ENCODE results near the gene SYF2. TPM values are rescaled to one million over a fixed set of nuclear protein-coding genes. Genes with fewer than 3 reads are reported as not detected.

Gene SYF2
- total and polyA plus RNA-seq, 9 donors, result 38.2 to 141 (median 72.2) TPM

DNA sequence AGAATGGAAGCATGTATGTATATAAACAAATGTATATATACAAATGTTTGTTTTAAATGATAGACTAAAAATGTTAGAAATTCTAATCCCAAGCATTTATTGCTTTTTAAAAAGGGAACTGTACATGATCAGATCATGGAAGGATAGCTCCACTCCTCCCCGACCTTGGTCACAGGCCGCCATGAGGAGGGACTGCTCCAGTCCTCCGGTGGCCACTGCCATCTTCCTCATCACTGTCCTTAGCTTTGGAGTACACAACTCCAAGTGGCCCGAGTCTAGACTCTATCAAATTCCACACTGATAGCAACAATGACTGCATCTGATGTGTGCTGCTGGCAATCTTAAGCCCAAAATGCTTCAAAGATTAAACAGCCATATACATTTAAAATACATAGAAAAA lies 9.7 kb downstream of the SYF2 start:
- 85 to 89% (median 88%) methylated on average over 4 of the region's 4 CpGs for WGBS, 3 donors
- Histone ChIP-seq H3K4me1 (ENCODE audit: insufficient read depth) (no peaks in the 10 kb centered on the region), H3K27ac (no peak overlapping the region), H3K27me3 (no peaks in the 10 kb centered on the region), H3K36me3 (no peaks in the 10 kb centered on the region), H3K4me3 (no peak overlapping the region), H3K9me3 (no peaks in the 10 kb centered on the region)
- no peak for DNase-seq
- intact Hi-C loops (cut with DNase I), result no loop called here
- TF ChIP-seq, protein P1, sequence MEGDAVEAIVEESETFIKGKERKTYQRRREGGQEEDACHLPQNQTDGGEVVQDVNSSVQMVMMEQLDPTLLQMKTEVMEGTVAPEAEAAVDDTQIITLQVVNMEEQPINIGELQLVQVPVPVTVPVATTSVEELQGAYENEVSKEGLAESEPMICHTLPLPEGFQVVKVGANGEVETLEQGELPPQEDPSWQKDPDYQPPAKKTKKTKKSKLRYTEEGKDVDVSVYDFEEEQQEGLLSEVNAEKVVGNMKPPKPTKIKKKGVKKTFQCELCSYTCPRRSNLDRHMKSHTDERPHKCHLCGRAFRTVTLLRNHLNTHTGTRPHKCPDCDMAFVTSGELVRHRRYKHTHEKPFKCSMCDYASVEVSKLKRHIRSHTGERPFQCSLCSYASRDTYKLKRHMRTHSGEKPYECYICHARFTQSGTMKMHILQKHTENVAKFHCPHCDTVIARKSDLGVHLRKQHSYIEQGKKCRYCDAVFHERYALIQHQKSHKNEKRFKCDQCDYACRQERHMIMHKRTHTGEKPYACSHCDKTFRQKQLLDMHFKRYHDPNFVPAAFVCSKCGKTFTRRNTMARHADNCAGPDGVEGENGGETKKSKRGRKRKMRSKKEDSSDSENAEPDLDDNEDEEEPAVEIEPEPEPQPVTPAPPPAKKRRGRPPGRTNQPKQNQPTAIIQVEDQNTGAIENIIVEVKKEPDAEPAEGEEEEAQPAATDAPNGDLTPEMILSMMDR (IDR thresholded peaks at IDR 0.05), result no peak
- TF ChIP-seq POLR2A (IDR thresholded peaks at IDR 0.05), result no peak
- no peak for TF ChIP-seq EP300 (IDR thresholded peaks at IDR 0.05)

DNA sequence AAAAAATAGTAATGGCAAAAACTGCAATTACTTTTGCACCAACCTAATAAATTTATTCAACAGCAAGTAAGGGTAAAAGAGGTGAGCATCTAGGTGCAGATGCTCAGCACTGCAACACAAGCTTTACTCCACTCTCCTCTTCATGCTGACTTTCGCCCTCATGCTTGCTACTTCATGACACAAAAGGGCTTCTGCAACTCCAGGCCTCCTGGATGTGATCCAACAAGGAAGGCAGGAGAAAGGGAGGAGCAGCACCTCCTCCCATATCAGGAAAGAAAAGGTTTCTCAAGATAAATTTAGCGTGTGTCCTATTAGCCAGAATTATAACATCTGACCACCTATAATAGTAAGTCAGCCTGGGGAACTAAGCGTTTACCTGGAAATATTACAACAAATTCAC lies 11.6 kb downstream of the SYF2 start:
- 72 to 78% (median 73%) methylated on average over 3 of the region's 3 CpGs for WGBS, 3 donors
- intact Hi-C loops (cut with DNase I), result no loop called here
- no peak for TF ChIP-seq EP300 (IDR thresholded peaks at IDR 0.05)
- H3K27ac ChIP-seq, result no peak overlapping the region
- H3K36me3 ChIP-seq, result no peaks in the 10 kb centered on the region
- no peak for DNase-seq
- H3K9me3 ChIP-seq, result no peaks in the 10 kb centered on the region
- no peaks in the 10 kb centered on the region for H3K27me3 ChIP-seq
- no peaks in the 10 kb centered on the region for H3K4me1 ChIP-seq (ENCODE audit: insufficient read depth)
- no peak overlapping the region for H3K4me3 ChIP-seq

DNA sequence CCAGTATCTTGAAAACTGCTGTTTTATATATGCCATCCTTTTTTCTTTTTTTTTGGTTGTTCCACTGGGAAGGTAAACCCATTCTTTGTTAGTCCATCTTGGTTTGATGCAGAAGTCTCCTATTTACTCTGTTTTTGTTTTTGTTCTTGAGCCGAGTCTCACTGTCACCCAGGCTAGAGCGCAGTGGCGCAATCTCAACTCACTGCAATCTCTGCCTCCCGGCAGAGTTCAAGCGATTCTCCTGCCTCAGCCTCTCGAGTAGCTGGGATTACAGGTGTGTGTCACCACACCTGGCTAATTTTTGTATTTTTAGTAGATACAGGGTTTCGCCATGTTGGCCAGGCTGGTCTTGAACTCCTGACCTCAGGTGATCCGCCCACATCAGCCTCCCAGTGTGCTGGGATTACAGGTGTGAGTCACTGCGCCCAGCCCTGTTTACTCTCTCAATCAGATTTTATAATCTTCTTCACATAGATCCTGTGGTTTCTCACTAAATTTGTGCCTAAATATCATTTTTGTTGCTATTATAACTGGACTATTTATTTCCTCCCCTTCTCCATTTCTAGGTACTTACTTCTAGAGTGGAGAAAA lies 12.5 kb downstream of the SYF2 start:
- Histone ChIP-seq H3K36me3 (no peaks in the 10 kb centered on the region), H3K4me1 (ENCODE audit: insufficient read depth) (no peaks in the 10 kb centered on the region), H3K9me3 (no peaks in the 10 kb centered on the region), H3K27ac (no peak overlapping the region), H3K4me3 (no peak overlapping the region), H3K27me3 (no peaks in the 10 kb centered on the region)
- 90 to 95% (median 90%) methylated on average over 9 of the region's 9 CpGs for WGBS, 3 donors
- intact Hi-C loops (cut with DNase I), result no loop called here
- TF ChIP-seq, protein P1 (IDR thresholded peaks at IDR 0.05), result no peak
- no peak for TF ChIP-seq POLR2A (IDR thresholded peaks at IDR 0.05)
- TF ChIP-seq EP300 (IDR thresholded peaks at IDR 0.05), result no peak
- DNase-seq, result no peak

DNA sequence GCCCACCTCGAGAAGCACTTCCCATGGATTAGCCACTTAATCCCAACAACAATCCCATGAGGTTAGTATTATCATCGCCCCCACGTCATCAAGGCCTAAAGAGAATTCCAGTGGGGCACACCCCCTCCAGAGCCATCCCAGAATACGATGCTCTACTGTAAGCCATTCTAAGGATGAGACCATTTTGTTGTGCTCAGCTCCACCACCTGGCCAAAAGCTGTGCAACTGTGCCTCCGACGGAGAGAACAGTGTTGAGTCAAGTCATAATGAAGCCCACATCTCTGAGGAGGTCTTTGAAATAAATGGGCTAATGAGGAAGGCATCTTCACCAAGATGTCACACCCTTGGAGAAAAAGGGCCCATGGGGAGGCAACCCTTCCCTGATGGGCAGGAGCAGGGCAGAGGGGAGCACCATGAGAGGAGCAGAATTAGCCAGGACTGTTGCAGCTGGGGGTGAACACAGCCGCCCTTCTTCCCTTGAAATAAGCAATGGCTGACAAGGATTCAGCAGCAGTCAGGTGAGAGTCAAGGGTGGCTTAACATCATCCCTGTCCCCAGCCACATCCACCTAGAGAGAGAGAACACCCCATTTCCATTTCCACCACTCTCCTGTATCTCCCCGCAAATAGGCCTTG lies 14.6 kb downstream of the SYF2 start:
- TF ChIP-seq, protein P1 (IDR thresholded peaks at IDR 0.05), result no peak
- TF ChIP-seq POLR2A (IDR thresholded peaks at IDR 0.05) (no peak), EP300 (IDR thresholded peaks at IDR 0.05) (no peak)
- intact Hi-C loops (cut with DNase I), result no loop called here
- H3K27ac ChIP-seq, result no peak overlapping the region
- H3K27me3 ChIP-seq, result no peaks in the 10 kb centered on the region
- H3K4me3 ChIP-seq, result no peak overlapping the region
- no peak for DNase-seq
- H3K4me1 ChIP-seq (ENCODE audit: insufficient read depth), result no peaks in the 10 kb centered on the region
- 73 to 81% (median 74%) methylated on average over 8 of the region's 8 CpGs for WGBS, 3 donors
- no peaks in the 10 kb centered on the region for H3K9me3 ChIP-seq
- no peaks in the 10 kb centered on the region for H3K36me3 ChIP-seq

DNA sequence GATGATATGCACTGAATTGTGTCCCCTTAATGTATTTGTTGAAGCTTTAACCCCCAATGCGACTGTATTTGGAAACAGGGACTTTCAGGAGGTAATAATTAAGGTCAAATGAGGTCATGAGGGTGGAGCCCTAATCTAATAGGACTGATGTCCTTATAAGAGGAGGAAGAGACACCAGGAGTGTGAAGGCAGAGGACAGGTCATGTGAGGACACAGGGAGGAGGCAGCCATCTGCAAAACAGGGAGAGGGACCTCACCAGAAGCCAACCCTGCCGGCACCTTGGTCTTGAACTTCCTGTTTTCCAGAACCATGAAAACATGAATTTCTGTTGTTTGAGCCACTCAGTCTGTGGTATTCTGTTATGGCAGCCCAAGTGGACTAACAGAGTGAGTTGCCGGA lies 15.3 kb downstream of the SYF2 start:
- TF ChIP-seq, protein P1 (IDR thresholded peaks at IDR 0.05), result no peak
- TF ChIP-seq POLR2A (IDR thresholded peaks at IDR 0.05), result no peak
- no peak for TF ChIP-seq EP300 (IDR thresholded peaks at IDR 0.05)
- H3K9me3 ChIP-seq, result no peaks in the 10 kb centered on the region
- H3K27me3 ChIP-seq, result no peaks in the 10 kb centered on the region
- no peak overlapping the region for H3K4me3 ChIP-seq
- no peaks in the 10 kb centered on the region for H3K4me1 ChIP-seq (ENCODE audit: insufficient read depth)
- intact Hi-C loops (cut with DNase I), result no loop called here
- DNase-seq, result no peak
- H3K36me3 ChIP-seq, result no peaks in the 10 kb centered on the region
- 85 to 96% (median 95%) methylated on average over 3 of the region's 3 CpGs for WGBS, 3 donors
- H3K27ac ChIP-seq, result no peak overlapping the region
